HFFc6 (cell line): ENCODE data around the gene RNASE4. TPM values are rescaled to one million over a fixed set of nuclear protein-coding genes. Genes with fewer than 3 reads are reported as not detected.

Source experiments
- DNase-seq: peaks from one replicate; pipeline ENCODE4 v3.0.0-alpha.2; 2018
- H3K27ac Mint-ChIP-seq: 2 replicates; pipeline ENCODE4 v1.8.0; 2020; ENCODE audit warnings: mild to moderate bottlenecking, mixed read lengths
- H3K27me3 Mint-ChIP-seq: 2 replicates; pipeline ENCODE4 v1.8.0; 2021; ENCODE audit warnings: mild to moderate bottlenecking, moderate library complexity, mixed read lengths; ENCODE audit not compliant: insufficient read depth
- H3K36me3 Mint-ChIP-seq: 2 replicates; pipeline ENCODE4 v1.8.0; 2021; ENCODE audit warnings: low read depth, mixed read lengths
- H3K4me1 Mint-ChIP-seq: 2 replicates; pipeline ENCODE4 v1.8.0; 2020; ENCODE audit warnings: low read depth, mixed read lengths
- H3K4me3 Mint-ChIP-seq: 2 replicates; pipeline ENCODE4 v1.8.0; 2020; ENCODE audit warnings: mild to moderate bottlenecking, moderate library complexity, mixed read lengths
- H3K9me3 Mint-ChIP-seq: 2 replicates; pipeline ENCODE4 v1.8.0; 2020; ENCODE audit warnings: mild to moderate bottlenecking, mixed read lengths
- CTCF ChIP-seq: fragments of 200-600 bp; sonication (generic); IDR thresholded peaks from 2 replicates; pipeline ENCODE4 v1.5.0; 2021; ENCODE audit warnings: antibody characterized with exemption, mild to moderate bottlenecking
- total RNA-seq, 6 experiments: library from RNA; stranded (reverse); fragmentation: NEBNext Ultra II Directional; extraction: Animal tissue kit (Norgen Biotek cat#: 25700); gene quantifications; 2 replicates in 1 of 6; 3 replicates in 5 of 6; pipeline ENCODE4 v1.2.3, GENCODE V29; 2021

The RNASE4 gene
- total RNA-seq, 6 experiments from 2014 or later, result 2.8 to 6.9 (median 5.3) TPM

GRCh38 chr14:20711261-20711660, 26.9 kb downstream of the RNASE4 start:
- Mint-ChIP-seq H3K4me1 (peaks cover 6% of the 10 kb centered on the region; the same call in 1 of the 2 replicates), H3K4me3 (no peak overlapping the region), H3K9me3 (no peaks in the 10 kb centered on the region; the same call in 1 of the 2 replicates), H3K27ac (no peak overlapping the region), H3K27me3 (peaks cover 9% of the 10 kb centered on the region; the same call in 1 of the 2 replicates), H3K36me3 (no peaks in the 10 kb centered on the region)
- DNase-seq, result no peak
- TF ChIP-seq CTCF, result no peak

GRCh38 chr14:20711685-20712084, 27.3 kb downstream of the RNASE4 start:
- DNase-seq, result no peak
- no peak overlapping the region for H3K27ac Mint-ChIP-seq
- peaks cover 6% of the 10 kb centered on the region; the same call in 1 of the 2 replicates for H3K4me1 Mint-ChIP-seq
- H3K4me3 Mint-ChIP-seq, result no peak overlapping the region
- H3K9me3 Mint-ChIP-seq, result no peaks in the 10 kb centered on the region; the same call in 1 of the 2 replicates
- H3K27me3 Mint-ChIP-seq, result peaks cover 9% of the 10 kb centered on the region; the same call in 1 of the 2 replicates
- TF ChIP-seq CTCF, result no peak
- no peaks in the 10 kb centered on the region for H3K36me3 Mint-ChIP-seq

GRCh38 chr14:20712904-20713303, 28.5 kb downstream of the RNASE4 start:
- no peak for DNase-seq
- Mint-ChIP-seq H3K36me3 (no peaks in the 10 kb centered on the region), H3K27me3 (peaks cover 9% of the 10 kb centered on the region; the same call in 1 of the 2 replicates), H3K4me3 (no peak overlapping the region), H3K4me1 (no peaks in the 10 kb centered on the region), H3K27ac (no peak overlapping the region), H3K9me3 (no peaks in the 10 kb centered on the region; the same call in 1 of the 2 replicates)
- TF ChIP-seq CTCF, result no peak

GRCh38 chr14:20714593-20715250, 30.4 kb downstream of the RNASE4 start:
- no peak for DNase-seq
- H3K4me3 Mint-ChIP-seq, result no peak overlapping the region
- no peaks in the 10 kb centered on the region for H3K36me3 Mint-ChIP-seq
- peaks cover 10% of the 10 kb centered on the region; the same call in 1 of the 2 replicates for H3K27me3 Mint-ChIP-seq
- H3K9me3 Mint-ChIP-seq, result no peaks in the 10 kb centered on the region; the same call in 1 of the 2 replicates
- TF ChIP-seq CTCF, result no peak
- no peaks in the 10 kb centered on the region for H3K4me1 Mint-ChIP-seq
- no peak overlapping the region for H3K27ac Mint-ChIP-seq

- DNase-seq, result no peak
- Mint-ChIP-seq H3K4me3 (no peak overlapping the region), H3K36me3 (no peaks in the 10 kb centered on the region), H3K27ac (no peak overlapping the region), H3K4me1 (no peaks in the 10 kb centered on the region), H3K9me3 (no peaks in the 10 kb centered on the region; the same call in 1 of the 2 replicates), H3K27me3 (peaks cover 27% of the 10 kb centered on the region)
- no peak for TF ChIP-seq CTCF
These were observed 35.4 kb downstream of the RNASE4 start for GRCh38 chr14:20719777-20720176.
